Lower leg skin (tissue), 3 donors: ENCODE data around the gene RPS6KA6.

Experiments
- POLR2A ChIP-seq, 2 donors: fragments of 450-650 bp; IDR thresholded peaks; one replicate each; pipeline ENCODE4 v1.6.1; 2016 to 2017; ENCODE audit warnings: antibody characterized with exemption in 2 of 2, mild to moderate bottlenecking in 1 of 2, moderate library complexity in 1 of 2
- TF ChIP-seq, protein P1 (sequence below), 3 donors: fragments of 450-650 bp; IDR thresholded peaks; one replicate each; pipeline ENCODE4 v1.5.1; 2016; ENCODE audit warnings: antibody characterized with exemption in 3 of 3, mild to moderate bottlenecking in 3 of 3, moderate library complexity in 2 of 3

DNA sequence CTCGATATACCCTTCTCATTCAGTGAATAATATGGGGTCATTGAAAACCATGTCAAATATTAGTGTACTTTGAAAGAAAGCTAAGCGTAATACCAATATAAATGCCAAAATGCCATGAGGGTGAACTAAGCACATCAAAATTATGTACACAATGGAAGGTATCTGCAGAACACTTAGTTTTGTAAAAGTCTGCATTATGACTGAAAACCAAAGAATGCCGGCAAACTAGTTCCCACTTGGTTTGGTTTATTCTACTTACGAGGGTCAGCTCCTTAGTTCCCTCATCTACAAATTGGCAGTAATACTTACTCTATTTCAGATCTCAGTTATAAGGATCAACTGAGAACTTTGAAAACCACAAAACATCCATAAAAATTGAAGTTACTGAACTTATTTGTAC, 27.3 kb downstream of the RPS6KA6 start:
- TF ChIP-seq, protein P1, sequence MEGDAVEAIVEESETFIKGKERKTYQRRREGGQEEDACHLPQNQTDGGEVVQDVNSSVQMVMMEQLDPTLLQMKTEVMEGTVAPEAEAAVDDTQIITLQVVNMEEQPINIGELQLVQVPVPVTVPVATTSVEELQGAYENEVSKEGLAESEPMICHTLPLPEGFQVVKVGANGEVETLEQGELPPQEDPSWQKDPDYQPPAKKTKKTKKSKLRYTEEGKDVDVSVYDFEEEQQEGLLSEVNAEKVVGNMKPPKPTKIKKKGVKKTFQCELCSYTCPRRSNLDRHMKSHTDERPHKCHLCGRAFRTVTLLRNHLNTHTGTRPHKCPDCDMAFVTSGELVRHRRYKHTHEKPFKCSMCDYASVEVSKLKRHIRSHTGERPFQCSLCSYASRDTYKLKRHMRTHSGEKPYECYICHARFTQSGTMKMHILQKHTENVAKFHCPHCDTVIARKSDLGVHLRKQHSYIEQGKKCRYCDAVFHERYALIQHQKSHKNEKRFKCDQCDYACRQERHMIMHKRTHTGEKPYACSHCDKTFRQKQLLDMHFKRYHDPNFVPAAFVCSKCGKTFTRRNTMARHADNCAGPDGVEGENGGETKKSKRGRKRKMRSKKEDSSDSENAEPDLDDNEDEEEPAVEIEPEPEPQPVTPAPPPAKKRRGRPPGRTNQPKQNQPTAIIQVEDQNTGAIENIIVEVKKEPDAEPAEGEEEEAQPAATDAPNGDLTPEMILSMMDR (IDR thresholded peaks at IDR 0.05): no peak
- no peak for TF ChIP-seq POLR2A (IDR thresholded peaks at IDR 0.05)
